HG03066 (cell line): ENCODE data around the gene FCHSD2.
"Not testable (repeated sequence)": the region's sequence is repeated elsewhere in the genome, so short reads cannot be mapped to it uniquely, and the experiment has no call there.

Experiments used
- ATAC-seq: cut with Tn5 transposase; IDR thresholded peaks from one replicate; pipeline ENCODE4 v1.9.1; 2021; ENCODE audit warnings: low read depth; ENCODE audit not compliant: unreplicated experiment

Gene FCHSD2

GRCh38 chr11:73126804-73127480 lies 15.2 kb downstream of the FCHSD2 start:
- no peak for ATAC-seq

GRCh38 chr11:73124800-73125199 lies 17.3 kb downstream of the FCHSD2 start:
- ATAC-seq = no peak

- ATAC-seq = not testable (repeated sequence)
These were observed 18.2 kb downstream of the FCHSD2 start for GRCh38 chr11:73123892-73124291.

GRCh38 chr11:73121692-73122091 lies 20.4 kb downstream of the FCHSD2 start:
- ATAC-seq = no peak

- ATAC-seq = no peak
These were observed 25.0 kb downstream of the FCHSD2 start for GRCh38 chr11:73117071-73117470.

GRCh38 chr11:73116636-73117035 lies 25.5 kb downstream of the FCHSD2 start:
- ATAC-seq = no peak

- ATAC-seq = no peak
These were observed 27.3 kb downstream of the FCHSD2 start for GRCh38 chr11:73114835-73115220.

GRCh38 chr11:73114110-73114834 lies 27.8 kb downstream of the FCHSD2 start:
- ATAC-seq = no peak

GRCh38 chr11:73113426-73113825 lies 28.7 kb downstream of the FCHSD2 start:
- no peak for ATAC-seq

GRCh38 chr11:73107597-73107996 lies 34.5 kb downstream of the FCHSD2 start:
- no peak for ATAC-seq

- ATAC-seq = no peak
These were observed 35.8 kb downstream of the FCHSD2 start for GRCh38 chr11:73106347-73106746.

GRCh38 chr11:73100578-73100977 lies 41.5 kb downstream of the FCHSD2 start:
- no peak for ATAC-seq

- no peak for ATAC-seq
These were observed 42.4 kb downstream of the FCHSD2 start for GRCh38 chr11:73099512-73100266.

- ATAC-seq = no peak
These were observed 46.5 kb downstream of the FCHSD2 start for GRCh38 chr11:73095613-73096012.

GRCh38 chr11:73091521-73092305 lies 50.4 kb downstream of the FCHSD2 start:
- ATAC-seq = no peak

- no peak for ATAC-seq
These were observed 54.4 kb downstream of the FCHSD2 start for GRCh38 chr11:73087730-73088129.

- ATAC-seq = no peak
These were observed 56.8 kb downstream of the FCHSD2 start for GRCh38 chr11:73085189-73085875.

- no peak for ATAC-seq
These were observed 63.5 kb downstream of the FCHSD2 start for GRCh38 chr11:73078631-73079030.

GRCh38 chr11:73077454-73077853 lies 64.7 kb downstream of the FCHSD2 start:
- ATAC-seq = no peak

GRCh38 chr11:73074319-73074718 lies 67.8 kb downstream of the FCHSD2 start:
- ATAC-seq = no peak
